Naive thymus-derived CD4-positive, alpha-beta T cell (primary cell): ENCODE measurements around the gene ZNF428. TPM values are rescaled to one million over a fixed set of nuclear protein-coding genes. Genes with fewer than 3 reads are reported as not detected.
"Not testable (repeated sequence)": the region's sequence is repeated elsewhere in the genome, so short reads cannot be mapped to it uniquely, and the experiment has no call there.

ENCODE experiments used
- ATAC-seq: fragments of 150-1000 bp; cut with Tn5 transposase; 2 replicates; pipeline ENCODE4 v1.10.0; 2021; ENCODE audit warnings: mild to moderate bottlenecking, moderate library complexity
- CTCF ChIA-PET: fragments of 350-600 bp; sonication (Branson Sonifier 250); formaldehyde crosslinking; loops from one replicate; lab custom pipeline; 2021; ENCODE audit warnings: antibody characterized with exemption; lab: Charles Lee
- POLR2A ChIA-PET: fragments of 350-600 bp; sonication (Branson Sonifier 250); formaldehyde crosslinking; loops from one replicate; lab custom pipeline; 2021; ENCODE audit warnings: antibody characterized with exemption, inconsistent platforms; lab: Charles Lee
- DNase-seq, 9 donors: peaks; one replicate each; pipeline versions ENCODE4 v3.0.0 to v3.0.0-alpha.2; 2020 to 2022; ENCODE audit warnings: mixed read lengths in 1 of 9
- H3K27ac ChIP-seq: one replicate; pipeline ENCODE4 v1.7.0; 2013; ENCODE audit warnings: mild to moderate bottlenecking, low read depth, low read length, moderate library complexity
- H3K27me3 ChIP-seq, 2 donors: one replicate each; pipeline ENCODE4 v1.7.0; 2013; ENCODE audit warnings: low read length in 2 of 2, mild to moderate bottlenecking in 2 of 2, moderate library complexity in 2 of 2; ENCODE audit not compliant: control insufficient read depth in 2 of 2, insufficient read depth in 2 of 2
- H3K36me3 ChIP-seq, 3 experiments: 1 replicate in 2 of 3; 2 replicates in 1 of 3; pipeline ENCODE4 v1.7.0; 2013; ENCODE audit warnings: low read length in 3 of 3, mild to moderate bottlenecking in 3 of 3, moderate library complexity in 1 of 3; ENCODE audit not compliant: insufficient read depth in 3 of 3, control insufficient read depth in 2 of 3
- H3K4me1 ChIP-seq, 2 donors: one replicate each; pipeline ENCODE4 v1.7.0; 2013; ENCODE audit warnings: low read length in 2 of 2, mild to moderate bottlenecking in 2 of 2, moderate library complexity in 1 of 2; ENCODE audit not compliant: control insufficient read depth in 2 of 2, insufficient read depth in 2 of 2
- H3K4me3 ChIP-seq: 2 replicates; pipeline ENCODE4 v1.7.0; 2013; ENCODE audit warnings: mild to moderate bottlenecking, low read length
- H3K9me3 ChIP-seq, 3 experiments: 1 replicate in 2 of 3; 2 replicates in 1 of 3; pipeline ENCODE4 v1.7.0; 2013; ENCODE audit warnings: low read length in 3 of 3; ENCODE audit not compliant: control insufficient read depth in 2 of 3
- H3K27ac Mint-ChIP-seq, 9 donors: one replicate each; pipeline ENCODE4 v1.8.0; 2020 to 2022; ENCODE audit warnings: mixed read lengths in 9 of 9, mild to moderate bottlenecking in 8 of 9, moderate library complexity in 5 of 9, inconsistent platforms in 2 of 9
- H3K27me3 Mint-ChIP-seq, 5 donors: one replicate each; pipeline ENCODE4 v1.8.0; 2021 to 2022; ENCODE audit warnings: mixed read lengths in 5 of 5, mild to moderate bottlenecking in 1 of 5
- H3K36me3 Mint-ChIP-seq, 5 donors: one replicate each; pipeline ENCODE4 v1.8.0; 2020 to 2022; ENCODE audit warnings: mixed read lengths in 5 of 5, mild to moderate bottlenecking in 3 of 5, inconsistent platforms in 1 of 5
- H3K4me1 Mint-ChIP-seq, 7 donors: one replicate each; pipeline ENCODE4 v1.8.0; 2020 to 2022; ENCODE audit warnings: mixed read lengths in 7 of 7, mild to moderate bottlenecking in 3 of 7, inconsistent platforms in 1 of 7
- H3K4me3 Mint-ChIP-seq, 10 donors: one replicate each; pipeline ENCODE4 v1.8.0; 2020 to 2022; ENCODE audit warnings: mild to moderate bottlenecking in 10 of 10, mixed read lengths in 10 of 10, moderate library complexity in 6 of 10, inconsistent platforms in 2 of 10
- H3K9me3 Mint-ChIP-seq, 11 donors: one replicate each; pipeline ENCODE4 v1.8.0; 2020 to 2022; ENCODE audit warnings: mixed read lengths in 11 of 11, mild to moderate bottlenecking in 4 of 11, inconsistent platforms in 1 of 11, moderate library complexity in 1 of 11
- intact Hi-C, 2 donors: fragments of 100-400 bp; cut with micrococcal nuclease; formaldehyde crosslinking; loops; one replicate each; pipeline ENCODE4 v1.15.1; 2023
- polyA plus RNA-seq, 2 donors: library from polyadenylated mRNA; unstranded; fragments of 300-500 nt; fragmentation: Illumina TruSeq; gene quantifications; one replicate each; pipeline ENCODE4 v1.2.3, GENCODE V29; 2021
- total RNA-seq, 6 experiments: library from RNA in 5 of 6; stranded (reverse) in 5 of 6; gene quantifications; 1 replicate in 5 of 6; 2 replicates in 1 of 6; pipeline ENCODE4 v1.2.3 and lab custom pipeline; 2021 to 2026

ZNF428 gene
- total and polyA plus RNA-seq, 7 experiments from 2014 or later: 13.1 to 29.1 (median 25.5) TPM

DNA sequence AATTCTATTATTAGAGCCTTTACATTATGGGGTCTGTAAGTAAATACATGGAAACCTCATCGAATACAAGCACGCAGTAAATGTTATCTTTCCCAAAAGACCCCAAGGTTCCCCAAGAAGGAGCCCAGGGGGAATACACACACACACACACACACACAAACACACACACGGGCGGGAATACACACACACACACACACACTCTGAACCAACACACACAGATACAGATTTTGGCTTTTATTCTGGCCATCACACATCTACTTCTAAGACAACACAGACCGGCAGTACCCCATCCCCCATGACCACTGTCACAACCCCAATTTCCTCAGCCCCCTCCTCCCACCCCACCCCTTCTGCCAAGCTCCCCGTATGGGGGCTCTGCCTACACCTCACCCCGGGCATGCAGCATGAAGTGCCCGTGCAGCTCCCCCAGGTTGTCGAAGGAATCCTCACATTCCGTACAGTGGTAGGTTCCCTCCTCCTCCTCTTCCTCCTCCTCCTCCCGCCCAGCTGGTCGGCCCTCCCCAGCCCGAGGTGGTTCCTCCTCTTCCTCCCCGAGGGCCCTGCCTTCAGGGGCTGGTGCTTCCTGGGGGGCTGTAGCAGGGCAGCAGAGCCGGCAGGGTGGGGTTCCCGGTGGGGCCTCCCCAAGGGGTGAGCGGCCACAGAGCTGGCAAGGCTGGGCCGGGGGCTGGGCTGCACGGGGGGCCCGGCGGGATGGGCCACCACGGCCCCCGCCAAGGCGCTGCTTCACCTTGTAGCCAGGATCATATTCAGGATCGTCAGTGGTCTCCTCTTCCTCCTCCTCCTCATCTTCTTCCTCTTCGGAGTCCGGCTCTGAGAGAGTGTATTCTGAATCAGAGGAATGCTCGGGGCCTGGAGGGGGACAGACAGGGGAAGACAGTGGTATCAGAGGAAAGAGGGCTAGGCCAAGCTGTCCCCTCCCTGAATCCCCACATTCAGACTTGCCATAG, 11.9 kb downstream of the ZNF428 start:
- peaks cover 4 to 21% (median 12%) of the 10 kb centered on the region in 7 donors for H3K4me1 Mint-ChIP-seq
- peak overlapping the region in 7 of 9 donors; percentile 29 to 77 (median 70) for H3K27ac Mint-ChIP-seq
- H3K4me3 ChIP-seq: no peak overlapping the region
- peaks cover 0 to 47% (median 19%) of the 10 kb centered on the region in 3 experiments for H3K36me3 ChIP-seq
- CTCF ChIA-PET: interaction anchor here (1.5 kb wide), 1 partner anchor 13 kb away, joined by 3 read pairs; no protein-coding TSS in a partner anchor
- no peaks in the 10 kb centered on the region for H3K27me3 ChIP-seq
- H3K27ac ChIP-seq: peak overlapping the region; percentile 31
- no peaks in the 10 kb centered on the region for H3K9me3 Mint-ChIP-seq
- H3K9me3 ChIP-seq: no peaks in the 10 kb centered on the region
- H3K4me3 Mint-ChIP-seq: no peak overlapping the region
- ATAC-seq (no peak), DNase-seq (no peak)
- POLR2A ChIA-PET: interaction anchor here (0.8 to 1.0 kb wide), 2 partner anchors 10 to 11 kb away, joined by 3 to 5 read pairs; no protein-coding TSS in a partner anchor
- intact Hi-C loops: no loop called here
- H3K36me3 Mint-ChIP-seq: peaks cover under 1 to 32% (median 6%) of the 10 kb centered on the region in 5 donors
- no peaks in the 10 kb centered on the region for H3K27me3 Mint-ChIP-seq
- H3K4me1 ChIP-seq: no peaks in the 10 kb centered on the region

DNA sequence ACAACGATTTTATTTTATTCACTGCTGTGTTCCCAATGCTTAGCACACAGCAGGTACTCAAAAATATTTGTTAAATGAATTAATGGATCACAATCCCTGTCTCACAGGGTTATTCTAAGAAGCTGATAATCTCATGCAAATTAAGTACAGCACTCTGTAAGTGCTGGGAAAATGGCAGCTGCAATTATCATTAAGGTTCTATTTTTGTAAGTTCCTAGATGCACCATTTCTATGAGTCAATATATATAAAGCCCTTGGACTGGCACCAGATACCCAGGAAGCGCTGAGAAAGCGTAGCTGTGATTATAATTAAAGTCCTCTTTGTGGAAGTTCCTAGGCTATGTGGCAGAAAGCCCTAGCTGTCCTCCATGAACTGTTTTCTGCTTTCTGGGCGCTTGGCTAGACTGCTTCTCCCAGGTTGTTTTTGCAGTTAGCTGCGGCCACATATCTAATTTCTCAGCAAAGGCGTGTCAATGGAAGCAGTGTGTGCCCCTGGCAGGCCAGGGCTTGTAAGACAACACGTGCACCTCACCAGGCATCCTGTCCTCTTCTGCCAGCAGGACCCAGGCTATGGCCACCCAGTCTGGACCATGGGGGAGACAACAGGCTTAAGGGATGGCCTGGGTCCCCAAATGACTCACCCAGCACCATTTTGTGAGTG, 12.7 kb downstream of the ZNF428 start:
- no peaks in the 10 kb centered on the region for H3K9me3 ChIP-seq
- POLR2A ChIA-PET: interaction anchor here (0.8 to 1.0 kb wide), 2 partner anchors 9 to 12 kb away, joined by 3 to 5 read pairs; no protein-coding TSS in a partner anchor
- peak overlapping the region; percentile 17 for H3K27ac ChIP-seq
- Mint-ChIP-seq H3K4me1 (peaks cover 0 to 16% (median 8%) of the 10 kb centered on the region in 7 donors), H3K4me3 (no peak overlapping the region), H3K27ac (peak overlapping the region in 6 of 9 donors; percentile 26 to 72 (median 30)), H3K9me3 (no peaks in the 10 kb centered on the region), H3K36me3 (peaks cover 0 to 24% (median 2%) of the 10 kb centered on the region in 5 donors), H3K27me3 (no peaks in the 10 kb centered on the region)
- intact Hi-C loops: no loop called here
- CTCF ChIA-PET: interaction anchor here (1.5 kb wide), 1 partner anchor 13 kb away, joined by 3 read pairs; no protein-coding TSS in a partner anchor
- ATAC-seq (no peak), DNase-seq (no peak)
- peaks cover 0 to 46% (median 15%) of the 10 kb centered on the region in 3 experiments for H3K36me3 ChIP-seq
- no peaks in the 10 kb centered on the region for H3K4me1 ChIP-seq
- H3K4me3 ChIP-seq: no peak overlapping the region
- no peaks in the 10 kb centered on the region for H3K27me3 ChIP-seq

DNA sequence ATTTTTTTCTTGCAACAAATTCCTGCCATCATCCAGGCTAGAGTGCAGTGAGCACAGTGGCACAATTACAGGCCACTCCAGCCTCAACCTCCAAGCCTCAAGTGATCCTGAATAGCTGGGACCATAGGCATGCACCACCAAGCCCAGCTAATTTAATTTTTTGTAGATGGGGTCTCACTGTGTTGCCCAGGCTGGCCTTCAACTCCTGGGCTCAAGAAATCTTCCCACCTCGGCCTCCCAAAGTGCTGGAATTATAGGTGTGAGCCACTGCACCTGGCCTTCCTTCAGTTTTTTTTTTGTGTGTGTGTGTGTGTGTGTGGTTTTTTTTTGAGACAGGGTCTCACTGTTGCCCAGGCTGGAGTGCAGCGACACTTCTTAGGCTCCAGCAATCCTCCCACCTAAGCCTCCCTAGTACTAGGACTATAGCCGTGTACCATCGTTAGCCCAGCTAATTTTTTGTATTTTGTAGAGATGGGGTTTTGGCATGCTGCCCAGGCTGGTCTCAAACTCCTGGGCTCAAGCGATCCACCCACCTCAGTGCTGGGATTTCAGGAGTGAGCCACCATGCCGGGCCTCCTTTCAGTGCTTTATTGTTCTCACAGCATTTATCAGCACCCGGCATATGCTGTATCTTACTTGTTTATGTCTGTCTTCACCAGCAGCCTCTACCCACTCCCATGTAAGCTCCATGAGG, 13.4 kb downstream of the ZNF428 start:
- Histone ChIP-seq H3K27ac (peak overlapping the region; percentile 17), H3K4me3 (no peak overlapping the region), H3K36me3 (peaks cover 0 to 49% (median 13%) of the 10 kb centered on the region in 3 experiments), H3K9me3 (no peaks in the 10 kb centered on the region), H3K27me3 (no peaks in the 10 kb centered on the region), H3K4me1 (no peaks in the 10 kb centered on the region)
- no peak for ATAC-seq
- Mint-ChIP-seq H3K9me3 (no peaks in the 10 kb centered on the region), H3K36me3 (peaks cover 0 to 24% (median 2%) of the 10 kb centered on the region in 5 donors), H3K4me3 (no peak overlapping the region), H3K27ac (peak overlapping the region in 8 of 9 donors; percentile 20 to 71 (median 27)), H3K27me3 (no peaks in the 10 kb centered on the region), H3K4me1 (peaks cover 0 to 13% (median 6%) of the 10 kb centered on the region in 7 donors)
- intact Hi-C loops: no loop called here
- no peak for DNase-seq
- CTCF ChIA-PET: interaction anchor here (1.5 kb wide), 1 partner anchor 12 kb away, joined by 3 read pairs; no protein-coding TSS in a partner anchor
- POLR2A ChIA-PET: interaction anchor here (0.6 to 1.0 kb wide), 3 partner anchors 9 to 115 kb away, joined by 3 to 5 read pairs (median 3); no protein-coding TSS in a partner anchor

DNA sequence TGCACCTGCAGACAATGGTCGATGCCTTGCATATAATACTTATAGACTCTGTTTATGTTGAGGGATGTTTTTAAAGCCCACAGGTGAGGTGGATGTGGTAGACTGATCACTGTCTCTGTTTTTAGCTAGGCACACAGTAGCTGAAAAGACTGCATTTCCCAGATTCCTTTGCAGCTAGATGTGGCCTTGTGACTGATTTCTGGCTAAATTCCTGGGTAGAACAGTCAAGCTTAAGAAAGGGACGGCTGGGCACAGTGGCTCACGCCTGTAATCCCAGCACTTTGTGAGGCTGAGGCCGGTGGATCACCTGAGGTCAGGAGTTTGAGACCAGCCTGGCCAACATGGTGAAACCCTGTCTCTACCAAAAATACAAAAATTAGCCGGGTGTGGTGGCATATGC, 19.1 kb downstream of the ZNF428 start:
- H3K27me3 ChIP-seq, H3K36me3 Mint-ChIP-seq, H3K4me3 ChIP-seq, intact Hi-C loops, H3K9me3 Mint-ChIP-seq, H3K27ac ChIP-seq, H3K27me3 Mint-ChIP-seq, ATAC-seq, DNase-seq, H3K9me3 ChIP-seq, H3K4me3 Mint-ChIP-seq: not testable (repeated sequence)
- Mint-ChIP-seq H3K27ac (peak overlapping the region in 3 of 9 donors; percentile 12 to 79 (median 34)), H3K4me1 (peaks cover 19 to 33% (median 29%) of the 10 kb centered on the region in 7 donors)
- H3K36me3 ChIP-seq: peaks cover 6 to 46% (median 12%) of the 10 kb centered on the region in 3 experiments
- H3K4me1 ChIP-seq: peaks cover 16 to 22% of the 10 kb centered on the region in 2 donors
- CTCF ChIA-PET: interaction anchor here (1.0 kb wide), 1 partner anchor 68 kb away, joined by 4 read pairs; no protein-coding TSS in a partner anchor
- POLR2A ChIA-PET: interaction anchor here (0.6 to 1.1 kb wide), 3 partner anchors 9 to 16 kb away, joined by 3 to 5 read pairs (median 4); no protein-coding TSS in a partner anchor

DNA sequence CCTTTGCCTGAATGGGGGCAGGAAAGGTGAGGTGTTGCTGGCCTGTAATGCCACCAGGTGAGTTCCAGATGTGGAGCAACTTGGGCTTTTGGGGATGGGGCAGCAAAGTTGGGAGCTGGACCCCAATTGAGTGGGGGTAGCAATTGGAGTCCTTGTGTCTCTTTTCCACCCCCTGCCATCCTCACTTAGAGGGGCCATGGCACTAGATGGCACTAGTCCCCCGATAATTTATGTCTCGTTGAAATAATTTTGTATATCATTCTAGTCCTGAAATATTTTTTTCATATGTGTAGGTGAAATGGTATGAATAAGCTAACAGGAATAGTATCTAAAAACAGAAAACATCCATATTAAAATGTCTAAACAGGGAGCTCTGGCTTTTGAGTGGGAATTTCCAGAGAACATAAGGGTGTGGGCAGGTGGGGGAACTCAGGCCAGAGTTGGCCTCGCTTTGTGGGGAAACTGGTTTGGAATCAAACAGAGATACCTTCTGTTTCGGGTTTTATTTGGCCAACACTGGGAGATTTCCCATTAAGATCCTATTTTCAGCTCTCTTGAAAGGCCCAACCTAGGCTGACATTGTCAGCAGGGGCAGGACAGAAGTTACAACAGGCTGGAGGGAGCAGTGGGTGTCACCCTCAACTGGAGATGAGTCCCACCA, 19.7 kb downstream of the ZNF428 start:
- H3K4me1 Mint-ChIP-seq: peaks cover 19 to 36% (median 29%) of the 10 kb centered on the region in 7 donors
- H3K27ac Mint-ChIP-seq: peak overlapping the region in 5 of 9 donors; percentile 19 to 79 (median 65)
- ChIA-PET POLR2A (interaction anchor here (0.6 to 1.1 kb wide), 3 partner anchors 10 to 65 kb away, joined by 4 to 5 read pairs (median 5); no protein-coding TSS in a partner anchor), CTCF (interaction anchor here (1.0 kb wide), 1 partner anchor 69 kb away, joined by 4 read pairs; no protein-coding TSS in a partner anchor)
- Histone ChIP-seq H3K36me3 (peaks cover 6 to 46% (median 12%) of the 10 kb centered on the region in 3 experiments), H3K4me1 (peaks cover 16 to 24% of the 10 kb centered on the region in 2 donors), H3K27ac (no peak overlapping the region), H3K9me3 (no peaks in the 10 kb centered on the region), H3K4me3 (no peak overlapping the region), H3K27me3 (no peaks in the 10 kb centered on the region)
- no peak overlapping the region for H3K4me3 Mint-ChIP-seq
- H3K27me3 Mint-ChIP-seq: peaks cover 0 to 4% (median 0%) of the 10 kb centered on the region in 5 donors
- ATAC-seq: no peak
- H3K36me3 Mint-ChIP-seq: peaks cover 0 to 9% (median 4%) of the 10 kb centered on the region in 5 donors
- H3K9me3 Mint-ChIP-seq: peaks cover 0 to 5% (median 0%) of the 10 kb centered on the region in 11 donors
- DNase-seq: no peak
- intact Hi-C loops: loop anchor here in 1 of 2 donors (5.0 kb wide), 1 partner anchor 137 kb away; no protein-coding TSS in a partner anchor
